GM12878 (cell line): ENCODE data around the gene THAP4.

Source experiments
- BRCA1 ChIP-seq: IDR thresholded peaks from 2 replicates; pipeline ENCODE4 v1.6.1; 2011; ENCODE audit warnings: low read depth, low read length, improper control_type of control experiment
- CEBPB ChIP-seq, 2 experiments: fragments of 150-350 bp in 1 of 2; IDR thresholded peaks; 2 replicates each; pipeline ENCODE4 v1.6.1; 2012 to 2014; ENCODE audit warnings: low read depth in 2 of 2, low read length in 2 of 2, borderline replicate concordance in 1 of 2, inconsistent platforms in 1 of 2
- E2F8 ChIP-seq: fragments of 450-650 bp; IDR thresholded peaks from 2 replicates; pipeline ENCODE4 v1.6.1; 2018; ENCODE audit warnings: mild to moderate bottlenecking, low read depth, moderate library complexity; ENCODE audit not compliant: partially characterized antibody
- NFYB ChIP-seq: IDR thresholded peaks from 2 replicates; pipeline ENCODE4 v1.6.1; 2011; ENCODE audit warnings: low read depth, mild to moderate bottlenecking, low read length, improper control_type of control experiment, moderate library complexity; ENCODE audit not compliant: insufficient read depth
- NR2F1 ChIP-seq: fragments of 450-650 bp; conservative IDR thresholded peaks from 2 replicates; pipeline ENCODE4 v1.6.1; 2017; ENCODE audit warnings: mild to moderate bottlenecking
- POLR2A ChIP-seq: IDR thresholded peaks from 2 replicates; pipeline ENCODE4 v1.6.1; 2011; ENCODE audit warnings: low read depth, mild to moderate bottlenecking, low read length

GRCh38 chr2:241534701-241535375, 102.1 kb downstream of the THAP4 start:
- TF ChIP-seq POLR2A (no peak), BRCA1 (no peak), NR2F1 (no peak), CEBPB (IDR thresholded peaks at IDR 0.05; ENCODE audit: borderline replicate concordance in 1 of 2, low read depth in 2 of 2, low read length in 2 of 2) (no peak), NFYB (no peak), E2F8 (no peak)
